Loucy (cell line): ENCODE data around the gene UNC13C.

Source experiments
- H2AFZ ChIP-seq: fragments of 200-600 bp; sonication (generic); 2 replicates; pipeline ENCODE4 v1.6.0; 2016; ENCODE audit warnings: antibody characterized with exemption, mild to moderate bottlenecking, low read length, moderate library complexity
- H3F3A ChIP-seq: fragments of 200-600 bp; 2 replicates; pipeline ENCODE4 v1.6.0; 2016; ENCODE audit warnings: antibody characterized with exemption, low read depth, mild to moderate bottlenecking
- H3K27me3 ChIP-seq: fragments of 200-600 bp; sonication (generic); 2 replicates; pipeline ENCODE4 v1.6.1; 2014; ENCODE audit warnings: low read length, mild to moderate bottlenecking; ENCODE audit not compliant: insufficient read depth, poor library complexity, severe bottlenecking
- H3K36me3 ChIP-seq: fragments of 200-600 bp; sonication (generic); 2 replicates; pipeline ENCODE4 v1.6.1; 2016; ENCODE audit warnings: low read length; ENCODE audit not compliant: insufficient read depth
- H3K4me1 ChIP-seq: fragments of 200-600 bp; sonication (generic); 2 replicates; pipeline ENCODE4 v1.5.1; 2014; ENCODE audit warnings: low read length, mild to moderate bottlenecking; ENCODE audit not compliant: insufficient read depth, poor library complexity, severe bottlenecking
- H3K4me2 ChIP-seq: fragments of 200-600 bp; sonication (generic); 2 replicates; pipeline ENCODE4 v1.6.0; 2014; ENCODE audit warnings: antibody characterized with exemption, low read length, low read depth, mild to moderate bottlenecking; ENCODE audit not compliant: poor library complexity, severe bottlenecking
- H3K4me3 ChIP-seq: fragments of 200-600 bp; sonication (generic); 2 replicates; pipeline ENCODE4 v1.5.1; 2014; ENCODE audit warnings: low read length, mild to moderate bottlenecking, mixed read lengths; ENCODE audit not compliant: poor library complexity, severe bottlenecking
- H3K79me2 ChIP-seq: fragments of 200-600 bp; sonication (generic); 2 replicates; pipeline ENCODE4 v1.6.1; 2014; ENCODE audit warnings: low read length; ENCODE audit not compliant: insufficient read depth
- H3K9ac ChIP-seq: fragments of 200-600 bp; sonication (generic); 2 replicates; pipeline ENCODE4 v1.6.0; 2014; ENCODE audit warnings: mild to moderate bottlenecking, low read depth, low read length, moderate library complexity; ENCODE audit not compliant: poor library complexity, severe bottlenecking
- H3K9me2 ChIP-seq: fragments of 200-600 bp; sonication (generic); replicated peaks from 2 replicates; pipeline ENCODE4 v1.6.1; 2016; ENCODE audit warnings: low read depth, low read length, mixed read lengths
- H3K9me3 ChIP-seq: fragments of 200-600 bp; sonication (generic); 2 replicates; pipeline ENCODE4 v1.6.1; 2014; ENCODE audit warnings: mild to moderate bottlenecking, antibody characterized with exemption, low read length, low read depth; ENCODE audit not compliant: insufficient read depth
- H4K20me1 ChIP-seq: fragments of 200-600 bp; sonication (generic); 2 replicates; pipeline ENCODE4 v1.6.0; 2014; ENCODE audit warnings: antibody characterized with exemption, low read length, mild to moderate bottlenecking; ENCODE audit not compliant: insufficient read depth, poor library complexity, severe bottlenecking
- EZH2phosphoT487 ChIP-seq: fragments of 200-600 bp; IDR thresholded peaks from 2 replicates; pipeline ENCODE4 v1.6.1; 2018; ENCODE audit warnings: antibody characterized with exemption, mild to moderate bottlenecking, moderate library complexity, borderline replicate concordance
- TF ChIP-seq, protein P1 (sequence below): fragments of 200-600 bp; sonication (generic); conservative IDR thresholded peaks from 2 replicates; pipeline ENCODE4 v1.5.1; 2014; ENCODE audit warnings: mild to moderate bottlenecking, antibody characterized with exemption, low read length

UNC13C gene

DNA sequence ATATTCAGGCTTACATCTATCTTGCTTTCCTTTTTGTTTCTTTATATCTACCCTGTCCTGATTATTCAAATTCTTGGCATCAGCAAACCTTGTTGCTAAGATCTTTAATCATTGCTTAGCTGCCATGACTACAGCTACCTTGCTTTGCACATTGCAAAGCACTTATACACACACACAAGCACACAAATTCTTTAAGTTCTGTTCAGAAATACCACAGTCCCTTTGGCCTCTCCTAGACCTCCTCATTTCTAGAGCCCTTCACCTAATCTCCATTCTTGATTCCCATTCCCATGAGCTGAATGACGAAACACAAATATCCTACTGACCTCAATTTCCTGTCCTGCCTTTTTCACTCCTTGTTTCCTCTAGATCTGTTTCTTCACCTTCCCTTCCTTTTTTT is 409.6 kb downstream of the UNC13C start:
- no peaks in the 10 kb centered on the region for H3K9me3 ChIP-seq
- H3K79me2 ChIP-seq, result no peaks in the 10 kb centered on the region
- TF ChIP-seq EZH2phosphoT487, result no peak
- TF ChIP-seq, protein P1, sequence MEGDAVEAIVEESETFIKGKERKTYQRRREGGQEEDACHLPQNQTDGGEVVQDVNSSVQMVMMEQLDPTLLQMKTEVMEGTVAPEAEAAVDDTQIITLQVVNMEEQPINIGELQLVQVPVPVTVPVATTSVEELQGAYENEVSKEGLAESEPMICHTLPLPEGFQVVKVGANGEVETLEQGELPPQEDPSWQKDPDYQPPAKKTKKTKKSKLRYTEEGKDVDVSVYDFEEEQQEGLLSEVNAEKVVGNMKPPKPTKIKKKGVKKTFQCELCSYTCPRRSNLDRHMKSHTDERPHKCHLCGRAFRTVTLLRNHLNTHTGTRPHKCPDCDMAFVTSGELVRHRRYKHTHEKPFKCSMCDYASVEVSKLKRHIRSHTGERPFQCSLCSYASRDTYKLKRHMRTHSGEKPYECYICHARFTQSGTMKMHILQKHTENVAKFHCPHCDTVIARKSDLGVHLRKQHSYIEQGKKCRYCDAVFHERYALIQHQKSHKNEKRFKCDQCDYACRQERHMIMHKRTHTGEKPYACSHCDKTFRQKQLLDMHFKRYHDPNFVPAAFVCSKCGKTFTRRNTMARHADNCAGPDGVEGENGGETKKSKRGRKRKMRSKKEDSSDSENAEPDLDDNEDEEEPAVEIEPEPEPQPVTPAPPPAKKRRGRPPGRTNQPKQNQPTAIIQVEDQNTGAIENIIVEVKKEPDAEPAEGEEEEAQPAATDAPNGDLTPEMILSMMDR, result no peak
- H3F3A ChIP-seq, result no peaks in the 10 kb centered on the region
- H2AFZ ChIP-seq, result no peak overlapping the region
- H3K4me2 ChIP-seq, result no peak overlapping the region
- H3K4me3 ChIP-seq, result no peak overlapping the region
- H4K20me1 ChIP-seq, result no peaks in the 10 kb centered on the region
- H3K4me1 ChIP-seq, result no peaks in the 10 kb centered on the region
- no peak overlapping the region for H3K9ac ChIP-seq
- H3K36me3 ChIP-seq, result no peaks in the 10 kb centered on the region
- no peaks in the 10 kb centered on the region for H3K27me3 ChIP-seq
- no peaks in the 10 kb centered on the region for H3K9me2 ChIP-seq

DNA sequence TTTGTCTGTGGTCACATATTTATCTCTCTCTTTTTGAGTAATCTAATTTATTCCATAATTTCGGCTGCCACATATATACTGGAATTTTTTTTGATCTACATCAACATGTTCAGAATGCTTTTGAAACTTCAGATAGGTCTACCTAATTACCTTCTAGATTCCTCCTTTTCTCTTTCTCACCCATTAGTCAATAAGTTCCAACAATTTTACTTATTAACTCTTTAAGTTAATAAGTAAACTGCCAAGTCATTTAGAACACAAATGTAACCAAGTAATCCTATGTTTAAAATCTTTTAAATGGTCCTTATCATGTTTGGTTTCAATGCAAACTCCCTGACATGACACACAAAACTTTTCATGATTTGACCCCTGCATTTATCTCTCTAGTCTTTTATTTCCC is 410.5 kb downstream of the UNC13C start:
- H3F3A ChIP-seq, result no peaks in the 10 kb centered on the region
- no peaks in the 10 kb centered on the region for H4K20me1 ChIP-seq
- H3K27me3 ChIP-seq, result no peaks in the 10 kb centered on the region
- H3K9ac ChIP-seq, result no peak overlapping the region
- no peaks in the 10 kb centered on the region for H3K9me2 ChIP-seq
- H3K36me3 ChIP-seq, result no peaks in the 10 kb centered on the region
- H3K4me3 ChIP-seq, result no peak overlapping the region
- H3K4me2 ChIP-seq, result no peak overlapping the region
- H3K79me2 ChIP-seq, result no peaks in the 10 kb centered on the region
- TF ChIP-seq, protein P1, result no peak
- TF ChIP-seq EZH2phosphoT487, result no peak
- no peaks in the 10 kb centered on the region for H3K4me1 ChIP-seq
- H2AFZ ChIP-seq, result no peak overlapping the region
- no peaks in the 10 kb centered on the region for H3K9me3 ChIP-seq

DNA sequence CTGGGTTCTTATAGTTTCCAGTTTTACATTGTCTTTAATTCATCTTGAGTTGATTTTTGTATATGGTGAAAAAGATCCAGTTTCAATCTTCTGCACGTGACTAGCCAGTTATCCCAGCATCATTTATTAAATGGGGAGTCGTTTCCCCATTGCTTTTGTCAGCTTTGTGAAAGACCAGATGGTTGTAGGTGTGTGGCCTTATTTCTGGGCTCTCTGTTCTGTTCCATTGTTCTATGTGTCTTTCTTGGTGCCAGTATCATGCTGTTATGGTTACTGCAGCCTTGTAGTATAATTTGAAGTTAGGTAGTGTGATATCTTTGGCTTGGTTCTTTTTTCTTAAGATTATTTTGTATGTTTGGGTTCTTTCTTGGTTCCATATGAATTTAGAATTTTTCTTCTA is 432.2 kb downstream of the UNC13C start:
- Histone ChIP-seq H3K4me3 (no peak overlapping the region), H3K36me3 (no peaks in the 10 kb centered on the region), H3K4me1 (no peaks in the 10 kb centered on the region), H3K4me2 (no peak overlapping the region), H3K79me2 (no peaks in the 10 kb centered on the region), H2AFZ (no peak overlapping the region), H3K9me2 (no peaks in the 10 kb centered on the region), H3K9ac (no peak overlapping the region), H3K27me3 (no peaks in the 10 kb centered on the region), H4K20me1 (no peaks in the 10 kb centered on the region), H3K9me3 (no peaks in the 10 kb centered on the region; the same call in 1 of the 2 replicates), H3F3A (no peaks in the 10 kb centered on the region)
- TF ChIP-seq EZH2phosphoT487, result no peak
- TF ChIP-seq, protein P1, result no peak
